Astrocyte of the hippocampus (primary cell): ENCODE data around the gene CCDC182.

ENCODE experiments used
- DNase-seq: peaks from one replicate; pipeline ENCODE4 v3.0.0; 2011; ENCODE audit warnings: low read depth, low spot score

CCDC182 gene

GRCh38 chr17:57757735-57758134, 12.6 kb upstream of the CCDC182 start:
- no peak for DNase-seq

GRCh38 chr17:57756951-57757350, 11.9 kb upstream of the CCDC182 start:
- DNase-seq, result no peak

- DNase-seq, result peak; percentile 38
Observed at GRCh38 chr17:57755480-57756070, 10.5 kb upstream of the CCDC182 start.

- no peak for DNase-seq
Observed at GRCh38 chr17:57752031-57752905, 7.2 kb upstream of the CCDC182 start.

GRCh38 chr17:57751348-57751971, 6.4 kb upstream of the CCDC182 start:
- DNase-seq, result no peak

- no peak for DNase-seq
Observed at GRCh38 chr17:57750895-57751294, 5.8 kb upstream of the CCDC182 start.

- DNase-seq, result no peak
Observed at GRCh38 chr17:57750109-57750871, 5.2 kb upstream of the CCDC182 start.

- no peak for DNase-seq
Observed at GRCh38 chr17:57749701-57750100, 4.6 kb upstream of the CCDC182 start.

GRCh38 chr17:57747221-57748017, 2.3 kb upstream of the CCDC182 start:
- DNase-seq, result peak; percentile 80

- DNase-seq, result no peak
Observed at GRCh38 chr17:57746221-57746620, 1.1 kb upstream of the CCDC182 start.

- no peak for DNase-seq
Observed at GRCh38 chr17:57744195-57745170, 616 bp downstream of the CCDC182 start.

GRCh38 chr17:57740235-57740528, 4.9 kb downstream of the CCDC182 start:
- DNase-seq, result no peak

- DNase-seq, result peak; percentile 18
Observed at GRCh38 chr17:57739402-57740234, 5.5 kb downstream of the CCDC182 start.

- DNase-seq, result no peak
Observed at GRCh38 chr17:57737450-57737849, 7.6 kb downstream of the CCDC182 start.

- no peak for DNase-seq
Observed at GRCh38 chr17:57735707-57736106, 9.4 kb downstream of the CCDC182 start.

GRCh38 chr17:57735230-57735629, 9.9 kb downstream of the CCDC182 start:
- no peak for DNase-seq

GRCh38 chr17:57733085-57733484, 12.0 kb downstream of the CCDC182 start:
- no peak for DNase-seq

- no peak for DNase-seq
Observed at GRCh38 chr17:57732062-57732461, 13.0 kb downstream of the CCDC182 start.

- DNase-seq, result no peak
Observed at GRCh38 chr17:57730026-57730701, 14.9 kb downstream of the CCDC182 start.
